H1 (cell line): ENCODE measurements around the gene TIMM21. TPM values are rescaled to one million over a fixed set of nuclear protein-coding genes. Genes with fewer than 3 reads are reported as not detected.
A peak's percentile ranks its signal among the peaks of the same experiment; 100 is the strongest.

Experiments
- CTCF ChIA-PET: fragments of 300-600 bp; sonication (Branson Sonifier 250); formaldehyde crosslinking; loops from one replicate; lab custom pipeline; 2021; ENCODE audit not compliant: partially characterized antibody; lab: Charles Lee
- POLR2A ChIA-PET: fragments of 300-600 bp; sonication (Branson Sonifier 250); formaldehyde crosslinking; loops from one replicate; lab custom pipeline; 2021; ENCODE audit warnings: inconsistent platforms; ENCODE audit not compliant: partially characterized antibody; lab: Charles Lee
- DNase-seq, 2 experiments: peaks; one replicate each; pipeline versions ENCODE4 v3.0.0 to v3.0.0-alpha.2; 2010 to 2022; ENCODE audit warnings: low spot score in 2 of 2, low read depth in 1 of 2, mixed read lengths in 1 of 2
- FAIRE-seq: peaks from 2 replicates; lab custom pipeline; 2011; peaks lifted over from hg19 to GRCh38; lab: Jason Lieb, UNC
- H2AFZ ChIP-seq: 2 replicates; pipeline ENCODE4 v1.8.1; 2012; ENCODE audit warnings: low read length, inconsistent platforms
- H2AK5ac ChIP-seq: 2 replicates; pipeline ENCODE4 v1.6.1; 2013; ENCODE audit warnings: low read depth, low read length
- H2BK120ac ChIP-seq: replicated peaks from 2 replicates; pipeline ENCODE3; 2013; ENCODE audit warnings: low read depth, low read length, inconsistent platforms
- H2BK12ac ChIP-seq: 2 replicates; pipeline ENCODE4 v1.6.1; 2013; ENCODE audit warnings: low read depth, low read length
- H2BK15ac ChIP-seq: 2 replicates; pipeline ENCODE4 v1.6.1; 2013; ENCODE audit warnings: low read length
- H2BK20ac ChIP-seq: 2 replicates; pipeline ENCODE4 v1.6.1; 2013; ENCODE audit warnings: low read length
- H2BK5ac ChIP-seq: 2 replicates; pipeline ENCODE4 v1.6.1; 2013; ENCODE audit warnings: low read depth, low read length
- H3K14ac ChIP-seq: 2 replicates; pipeline ENCODE4 v1.6.1; 2013; ENCODE audit warnings: inconsistent platforms; ENCODE audit not compliant: insufficient read length
- H3K18ac ChIP-seq: 2 replicates; pipeline ENCODE4 v1.6.1; 2013; ENCODE audit warnings: low read length; ENCODE audit errors: extremely low read depth
- H3K23ac ChIP-seq: 2 replicates; pipeline ENCODE4 v1.6.1; 2013; ENCODE audit warnings: inconsistent platforms; ENCODE audit not compliant: insufficient read length
- H3K23me2 ChIP-seq: 2 replicates; pipeline ENCODE4 v1.6.1; 2013; ENCODE audit warnings: low read depth, low read length
- H3K27ac ChIP-seq: 2 replicates; pipeline ENCODE4 v1.6.1; 2011; ENCODE audit warnings: low read depth, low read length, inconsistent platforms
- H3K27me3 ChIP-seq, 4 experiments: replicated peaks in 1 of 4; 1 replicate in 1 of 4; 2 replicates in 3 of 4; pipeline versions ENCODE4 v1.6.1 to v1.8.1; 2011 to 2013; ENCODE audit warnings: low read length in 3 of 4, mild to moderate bottlenecking in 3 of 4, inconsistent platforms in 2 of 4, mixed read lengths in 2 of 4, moderate library complexity in 1 of 4; ENCODE audit not compliant: control insufficient read depth in 3 of 4, insufficient read depth in 3 of 4; ENCODE audit errors: extremely low read depth in 1 of 4
- H3K36me3 ChIP-seq, 4 experiments: 2 replicates each; pipeline versions ENCODE4 v1.6.1 to v1.8.1; 2011 to 2013; ENCODE audit warnings: mild to moderate bottlenecking in 4 of 4, low read length in 3 of 4, moderate library complexity in 2 of 4, control low read depth in 1 of 4, inconsistent platforms in 1 of 4; ENCODE audit not compliant: insufficient read depth in 4 of 4, control insufficient read depth in 2 of 4
- H3K4ac ChIP-seq: replicated peaks from 2 replicates; pipeline ENCODE3; 2013; ENCODE audit warnings: low read length, low read depth, mixed read lengths, inconsistent platforms; ENCODE audit not compliant: insufficient read length
- H3K4me1 ChIP-seq, 4 experiments: replicated peaks in 1 of 4; 1 replicate in 1 of 4; 2 replicates in 3 of 4; pipeline versions ENCODE4 v1.6.1 to v1.8.1; 2011 to 2013; ENCODE audit warnings: low read length in 3 of 4, inconsistent platforms in 2 of 4, mixed read lengths in 1 of 4; ENCODE audit not compliant: insufficient read depth in 4 of 4, control insufficient read depth in 3 of 4
- H3K4me2 ChIP-seq, 2 experiments: 2 replicates each; pipeline versions ENCODE4 v1.6.1 to v1.8.1; 2011 to 2013; ENCODE audit warnings: low read depth in 2 of 2, low read length in 2 of 2, control low read depth in 1 of 2, inconsistent platforms in 1 of 2, mild to moderate bottlenecking in 1 of 2; ENCODE audit not compliant: insufficient read depth in 1 of 2
- H3K4me3 ChIP-seq, 4 experiments: fragments of 200-600, 300-600 bp in 1 of 4; sonication (generic), shearing (Covaris generic), sonication (Bioruptor Twin) in 1 of 4; 2 replicates each; pipeline versions ENCODE4 v1.5.1 to v1.8.1; 2011 to 2016; ENCODE audit warnings: low read length in 4 of 4, low read depth in 3 of 4, control low read depth in 2 of 4, inconsistent platforms in 2 of 4, mild to moderate bottlenecking in 2 of 4, mixed read lengths in 1 of 4, moderate library complexity in 1 of 4; ENCODE audit not compliant: insufficient read depth in 2 of 4; ENCODE audit errors: extremely low read depth in 1 of 4
- H3K56ac ChIP-seq: replicated peaks from 2 replicates; pipeline ENCODE3; 2013; ENCODE audit warnings: low read depth, mild to moderate bottlenecking, mixed read lengths, low read length, inconsistent platforms; ENCODE audit not compliant: insufficient read length
- H3K79me1 ChIP-seq: 2 replicates; pipeline ENCODE4 v1.6.1; 2013; ENCODE audit warnings: low read depth, low read length, control low read depth
- H3K79me2 ChIP-seq, 2 experiments: 2 replicates each; pipeline versions ENCODE4 v1.6.1 to v1.8.1; 2012 to 2013; ENCODE audit warnings: low read length in 2 of 2, mild to moderate bottlenecking in 2 of 2, inconsistent platforms in 1 of 2; ENCODE audit not compliant: insufficient read depth in 2 of 2, control insufficient read depth in 1 of 2
- H3K9ac ChIP-seq, 4 experiments: replicated peaks in 1 of 4; 1 replicate in 1 of 4; 2 replicates in 3 of 4; pipeline versions ENCODE4 v1.6.1 to v1.8.1; 2011 to 2013; ENCODE audit warnings: low read depth in 3 of 4, low read length in 3 of 4, control low read depth in 2 of 4, mild to moderate bottlenecking in 2 of 4, moderate library complexity in 2 of 4, inconsistent platforms in 1 of 4; ENCODE audit errors: extremely low read depth in 1 of 4
- H3K9me3 ChIP-seq, 2 experiments: 2 replicates each; pipeline versions ENCODE4 v1.6.1 to v1.8.1; 2012 to 2013; ENCODE audit warnings: mild to moderate bottlenecking in 2 of 2, moderate library complexity in 2 of 2, control low read depth in 1 of 2, inconsistent platforms in 1 of 2, low read depth in 1 of 2, low read length in 1 of 2, mixed read lengths in 1 of 2; ENCODE audit not compliant: insufficient read depth in 2 of 2
- H4K20me1 ChIP-seq, 2 experiments: replicated peaks in 1 of 2; 2 replicates each; pipeline versions ENCODE3 to v1.8.1; 2011 to 2013; ENCODE audit warnings: inconsistent platforms in 2 of 2, low read length in 2 of 2, mild to moderate bottlenecking in 1 of 2; ENCODE audit not compliant: insufficient read depth in 2 of 2, control insufficient read depth in 1 of 2
- H4K5ac ChIP-seq: 2 replicates; pipeline ENCODE4 v1.6.1; 2013; ENCODE audit warnings: low read length, low read depth, mixed read lengths, inconsistent platforms; ENCODE audit not compliant: insufficient read length
- H4K8ac ChIP-seq: 2 replicates; pipeline ENCODE4 v1.8.0; 2013; ENCODE audit warnings: mild to moderate bottlenecking, moderate library complexity, low read length, inconsistent platforms; ENCODE audit not compliant: insufficient read depth; ENCODE audit errors: extremely low read depth
- H4K91ac ChIP-seq: replicated peaks from 2 replicates; pipeline ENCODE3; 2013; ENCODE audit warnings: low read length, mixed read lengths, inconsistent platforms; ENCODE audit not compliant: insufficient read length
- BRCA1 ChIP-seq: IDR thresholded peaks from 2 replicates; pipeline ENCODE4 v1.6.1; 2012; ENCODE audit warnings: low read depth, low read length, improper control_type of control experiment
- CTBP2 ChIP-seq: IDR thresholded peaks from 2 replicates; pipeline ENCODE4 v1.7.0; 2011; ENCODE audit warnings: borderline replicate concordance, mild to moderate bottlenecking, moderate library complexity, mixed read lengths, low read length; ENCODE audit not compliant: insufficient read depth, insufficient read length
- EP300 ChIP-seq, 2 experiments: IDR thresholded peaks; 1 replicate in 1 of 2; 2 replicates in 1 of 2; pipeline ENCODE4 v1.6.1; 2011 to 2012; ENCODE audit warnings: low read depth in 2 of 2, low read length in 2 of 2, mild to moderate bottlenecking in 2 of 2, borderline replicate concordance in 1 of 2, inconsistent platforms in 1 of 2, moderate library complexity in 1 of 2
- HDAC2 ChIP-seq, 2 experiments: fragments of 300-600 bp in 1 of 2; sonication (generic) in 1 of 2; IDR thresholded peaks; 2 replicates each; pipeline ENCODE4 v1.6.1; 2011 to 2012; ENCODE audit warnings: low read depth in 2 of 2, low read length in 2 of 2, mild to moderate bottlenecking in 2 of 2, moderate library complexity in 2 of 2, borderline replicate concordance in 1 of 2, inconsistent platforms in 1 of 2
- MAX ChIP-seq: IDR thresholded peaks from 2 replicates; pipeline ENCODE4 v1.6.1; 2012; ENCODE audit warnings: inconsistent platforms
- NANOG ChIP-seq: IDR thresholded peaks from 2 replicates; pipeline ENCODE4 v1.6.1; 2011; ENCODE audit warnings: low read length, low read depth, mild to moderate bottlenecking, inconsistent platforms; ENCODE audit not compliant: insufficient read depth, poor library complexity, severe bottlenecking
- POLR2A ChIP-seq, 2 experiments: IDR thresholded peaks; 1 replicate in 1 of 2; 2 replicates in 1 of 2; pipeline ENCODE4 v1.6.1; 2011; ENCODE audit warnings: low read depth in 2 of 2, low read length in 2 of 2, mild to moderate bottlenecking in 2 of 2; ENCODE audit errors: control extremely low read depth in 1 of 2
- POLR2AphosphoS5 ChIP-seq: IDR thresholded peaks from 2 replicates; pipeline ENCODE4 v1.6.1; 2011; ENCODE audit warnings: low read depth, low read length
- RFX5 ChIP-seq: IDR thresholded peaks from 2 replicates; pipeline ENCODE4 v1.6.1; 2011; ENCODE audit warnings: low read depth, low read length, improper control_type of control experiment, borderline replicate concordance
- RNF2 ChIP-seq: fragments of 200-900, 300-1000 bp; sonication (generic); IDR thresholded peaks from 2 replicates; pipeline ENCODE4 v1.7.1; 2016; ENCODE audit warnings: borderline replicate concordance, low read depth, mild to moderate bottlenecking, antibody characterized with exemption, low read length; ENCODE audit not compliant: poor library complexity, severe bottlenecking; ENCODE audit errors: missing control alignments
- TCF12 ChIP-seq: IDR thresholded peaks from 2 replicates; pipeline ENCODE4 v1.6.1; 2011; ENCODE audit warnings: low read depth, mild to moderate bottlenecking, low read length
- ZNF274 ChIP-seq: IDR thresholded peaks from 2 replicates; pipeline ENCODE4 v1.7.0; 2012; ENCODE audit warnings: low read length, borderline replicate concordance; ENCODE audit errors: extremely low read depth
- WGBS, 2 experiments: shearing (Covaris generic) in 1 of 2; methylation state at CpG; one replicate each; pipeline versions ENCODE4 v1.1.6 to v1.1.7; 2013 to 2015; ENCODE audit warnings: low lambda C conversion rate in 2 of 2, mixed read lengths in 2 of 2, inconsistent platforms in 1 of 2, low coverage in 1 of 2, missing lambda C conversion rate in 1 of 2; ENCODE audit not compliant: insufficient replicate concordance in 2 of 2, insufficient coverage in 1 of 2, insufficient read length in 1 of 2; ENCODE audit errors: extremely low coverage in 1 of 2, missing lambda C conversion rate in 1 of 2; 5-methylcytosine and 5-hydroxymethylcytosine counted together
- polyA plus RNA-seq, 7 experiments: library from polyadenylated mRNA; depleted of rRNA in 3 of 7; stranded (reverse) in 5 of 7; unstranded in 2 of 7; fragments of >200 nt in 5 of 7; fragments of 200-250 nt in 2 of 7; gene quantifications; 1 replicate in 5 of 7; 2 replicates in 1 of 7; 4 replicates in 1 of 7; pipeline versions ENCODE4 v1.2.1 to v1.2.3, GENCODE V29; 2011 to 2013; ENCODE audit warnings: missing spikeins in 2 of 7, mixed read lengths in 2 of 7
- total RNA-seq: library from RNA; stranded (reverse); fragmentation: NEBNext Ultra II Directional; extraction: Animal tissue kit (Norgen Biotek cat#: 25700); gene quantifications from 2 replicates; pipeline ENCODE4 v1.2.1, GENCODE V29; 2021

Gene TIMM21
- total and polyA plus RNA-seq, 2 of the 8 experiments (the other 6 are each of a cell fraction or from before 2014, with no cell fraction given) = 27.9 to 43.8 TPM

- H3K9ac ChIP-seq = no peak overlapping the region
- H3K79me1 ChIP-seq = no peaks in the 10 kb centered on the region
- H2BK12ac ChIP-seq = no peak overlapping the region
- H3K23ac ChIP-seq = no peak overlapping the region
- H2BK5ac ChIP-seq = no peak overlapping the region
- DNase-seq (no peak), FAIRE-seq (no peak)
- no peaks in the 10 kb centered on the region for H3K79me2 ChIP-seq
- no peak overlapping the region for H2BK20ac ChIP-seq
- no peak overlapping the region for H3K27ac ChIP-seq
- peak overlapping the region; percentile 56; the same call in 1 of the 2 replicates for H2AFZ ChIP-seq
- ChIA-PET CTCF (interaction anchor here (0.7 to 2.8 kb wide), 5 partner anchors 9 to 98 kb away, joined by 3 to 8 read pairs (median 4); no protein-coding TSS in a partner anchor), POLR2A (no interaction called here)
- H3K18ac ChIP-seq = no peak overlapping the region
- no peaks in the 10 kb centered on the region; the same call in 1 of the 2 replicates for H3K23me2 ChIP-seq
- H3K36me3 ChIP-seq = no peaks in the 10 kb centered on the region
- H2BK120ac ChIP-seq = no peak overlapping the region
- no peaks in the 10 kb centered on the region; a peak in 1 of 7 replicates for H3K4me1 ChIP-seq
- H3K14ac ChIP-seq = no peak overlapping the region
- H4K20me1 ChIP-seq = no peaks in the 10 kb centered on the region
- no peak overlapping the region for H4K5ac ChIP-seq
- no peak overlapping the region for H4K91ac ChIP-seq
- H4K8ac ChIP-seq = no peak overlapping the region
- WGBS, 2 experiments = 88% methylated on average over 12 of the region's 12 CpGs; no CpG with 5 or more reads in 1 of the 2 experiments
- no peak overlapping the region for H2AK5ac ChIP-seq
- H3K4me3 ChIP-seq = no peak overlapping the region
- H3K4me2 ChIP-seq = no peak overlapping the region
- H3K27me3 ChIP-seq = no peaks in the 10 kb centered on the region
- H3K9me3 ChIP-seq = no peaks in the 10 kb centered on the region
- no peak overlapping the region for H2BK15ac ChIP-seq
- no peak overlapping the region for H3K4ac ChIP-seq
- H3K56ac ChIP-seq = no peak overlapping the region
- TF ChIP-seq RNF2 (no peak), POLR2A (IDR thresholded peaks at IDR 0.05; ENCODE audit: control extremely low read depth in 1 of 2, low read depth in 2 of 2, low read length in 2 of 2) (no peak), POLR2AphosphoS5 (no peak), ZNF274 (no peak), BRCA1 (no peak), CTBP2 (no peak), HDAC2 (IDR thresholded peaks at IDR 0.05; ENCODE audit: borderline replicate concordance in 1 of 2, low read depth in 2 of 2, low read length in 2 of 2) (no peak), RFX5 (no peak), TCF12 (no peak), MAX (no peak), EP300 (IDR thresholded peaks at IDR 0.05; ENCODE audit: borderline replicate concordance in 1 of 2, low read depth in 2 of 2, low read length in 2 of 2) (no peak), NANOG (no peak)
Measured at GRCh38 chr18:74137920-74138538, 10.3 kb upstream of the TIMM21 start.
